ENCODE data around the gene LIF. TPM values are rescaled to one million over a fixed set of nuclear protein-coding genes. Genes with fewer than 3 reads are reported as not detected.

Gene LIF
- total and polyA plus RNA-seq, 2 donors (not counting 3 experiments of a cell fraction or from before 2014, with no cell fraction given): 0.12 to 0.27 TPM

- no peaks in the 10 kb centered on the region for H3K9me1 ChIP-seq (replicated peaks; ENCODE audit: control insufficient read depth, extremely low read depth, insufficient read depth, low read length)
- TF ChIP-seq MYC (IDR thresholded peaks at IDR 0.05; ENCODE audit: low read depth, low read length): no peak
- TF ChIP-seq JUN (IDR thresholded peaks at IDR 0.05; ENCODE audit: borderline replicate concordance, insufficient read depth, insufficient read length, low read depth): no peak
- no peak for TF ChIP-seq GATA2 (IDR thresholded peaks at IDR 0.05; ENCODE audit: insufficient read depth, insufficient read length, low read depth, low read length)
- TF ChIP-seq MAX (IDR thresholded peaks at IDR 0.05; ENCODE audit: insufficient read depth, insufficient read length): no peak
- TF ChIP-seq FOS (IDR thresholded peaks at IDR 0.05; ENCODE audit: borderline replicate concordance, insufficient read depth, low read length): no peak
- TF ChIP-seq POLR2A (IDR thresholded peaks at IDR 0.05; ENCODE audit: low read depth, low read length): no peak
- no peak for TF ChIP-seq POLR2AphosphoS5 (IDR thresholded peaks at IDR 0.05; ENCODE audit: insufficient read depth, low read depth, low read length)
- no peak for TF ChIP-seq CTCF (IDR thresholded peaks at IDR 0.05; ENCODE audit: extremely low read depth in 1 of 2, insufficient read depth in 1 of 2, low read depth in 1 of 2, low read length in 2 of 2)
- H3K4me3 ChIP-seq (replicated peaks in 1 of 3; ENCODE audit: insufficient read depth in 1 of 3, low read depth in 1 of 3, low read length in 3 of 3): no peak overlapping the region
- ChIA-PET POLR2A (no interaction called here), CTCF (interaction anchor here (1.1 to 2.2 kb wide), 3 partner anchors 14 to 115 kb away, joined by 4 to 6 read pairs (median 5); no protein-coding TSS in a partner anchor)
- intact Hi-C loops (cut with micrococcal nuclease): no loop called here
- dilution Hi-C loops (cut with MboI; ENCODE audit: extremely low pct_ligation_motif_present, low sequenced_read_pairs): no loop called here
- H2AFZ ChIP-seq (ENCODE audit: low read depth, low read length): no peak overlapping the region
- H3K36me3 ChIP-seq (ENCODE audit: control insufficient read depth in 2 of 2, extremely low read depth in 1 of 2, insufficient read depth in 2 of 2, low read length in 2 of 2): no peaks in the 10 kb centered on the region
- no peaks in the 10 kb centered on the region for H4K20me1 ChIP-seq (replicated peaks; ENCODE audit: control insufficient read depth, extremely low read depth, insufficient read depth, low read length)
- no peaks in the 10 kb centered on the region for H3K9me3 ChIP-seq (replicated peaks; ENCODE audit: control insufficient read depth, insufficient read depth, low read length)
- no peak overlapping the region for H3K9ac ChIP-seq (replicated peaks; ENCODE audit: extremely low read depth, insufficient read depth, low read length)
- H3K4me2 ChIP-seq (ENCODE audit: insufficient read depth, low read length): no peak overlapping the region
- H3K27me3 ChIP-seq (ENCODE audit: control insufficient read depth in 2 of 2, insufficient read depth in 2 of 2, low read length in 2 of 2): peaks cover 8 to 25% of the 10 kb centered on the region in 2 experiments
- DNase-seq (ENCODE audit: low read depth, low spot score): no peak
- no peaks in the 10 kb centered on the region for H3K4me1 ChIP-seq (ENCODE audit: control insufficient read depth, extremely low read depth, insufficient read depth, low read length)
- no peak overlapping the region for H3K27ac ChIP-seq (ENCODE audit: insufficient read depth, low read depth, low read length)
- FAIRE-seq: no peak
- no peaks in the 10 kb centered on the region for H3K79me2 ChIP-seq (ENCODE audit: control insufficient read depth, insufficient read depth, low read length)
- BruUV-seq (replicated peaks): no TSS peak
These were observed 23.3 kb downstream of the LIF start for GRCh38 chr22:30223303-30223702.
